K562 (cell line): ENCODE results near the gene RYK. TPM values are rescaled to one million over a fixed set of nuclear protein-coding genes. Genes with fewer than 3 reads are reported as not detected.

Experiments
- ATAC-seq: fragments of 200-7000 bp; cut with Tn5 transposase; 3 replicates; pipeline ENCODE4 v1.9.1; 2020; ENCODE audit warnings: moderate library complexity
- BruUV-seq: library from RNA; stranded (reverse); fragments of 400-500 nt; replicated peaks from 2 replicates; lab custom pipeline; 2021; lab: Mats Ljungman, UMichigan
- CTCF ChIA-PET: fragments of 300-600 bp; formaldehyde crosslinking; extraction: SDS; loops from one replicate; lab custom pipeline; 2021; ENCODE audit warnings: low intra/inter-chr PET ratio; lab: Yijun Ruan, JAX
- POLR2A ChIA-PET: fragments of 300-600, 350-650 bp; sonication (Branson Sonifier 250); formaldehyde crosslinking; extraction: SDS; loops from one replicate; lab custom pipeline; 2021; ENCODE audit warnings: antibody characterized with exemption, inconsistent platforms; lab: Yijun Ruan, JAX
- DNase-seq, 4 experiments: peaks; one replicate each; pipeline versions ENCODE4 v3.0.0 to v3.0.0-alpha.2; 2011 to 2018; ENCODE audit warnings: low spot score in 3 of 4, mixed read lengths in 3 of 4; ENCODE audit errors: extremely low read depth in 1 of 4
- FAIRE-seq: peaks from 2 replicates; lab custom pipeline; 2011; peaks lifted over from hg19 to GRCh38; lab: Jason Lieb, UNC
- H2AFZ ChIP-seq: 2 replicates; pipeline ENCODE4 v1.6.0; 2011; ENCODE audit warnings: low read depth, low read length, control low read depth, inconsistent platforms
- H3K27ac ChIP-seq: fragments of 200-600 bp; 3 replicates; pipeline ENCODE4 v1.8.0; 2011; ENCODE audit warnings: low read depth, mild to moderate bottlenecking, control low read depth, inconsistent platforms, low read length, moderate library complexity, mixed read lengths; ENCODE audit errors: extremely low read depth
- H3K27me3 ChIP-seq, 2 experiments: fragments of 300-600 bp in 1 of 2; 2 replicates in 1 of 2; 3 replicates in 1 of 2; pipeline versions ENCODE4 v1.6.0 to v1.8.0; 2011; ENCODE audit warnings: inconsistent platforms in 2 of 2, low read length in 2 of 2, mild to moderate bottlenecking in 1 of 2, mixed read lengths in 1 of 2, moderate library complexity in 1 of 2; ENCODE audit not compliant: control insufficient read depth in 2 of 2, insufficient read depth in 2 of 2
- H3K36me3 ChIP-seq: fragments of 300-600 bp; 3 replicates; pipeline ENCODE4 v1.8.0; 2011; ENCODE audit warnings: mild to moderate bottlenecking, low read length, inconsistent platforms; ENCODE audit not compliant: control insufficient read depth, insufficient read depth
- H3K4me1 ChIP-seq, 2 experiments: fragments of 200-600 bp in 1 of 2; replicated peaks in 1 of 2; 2 replicates in 1 of 2; 3 replicates in 1 of 2; pipeline versions ENCODE4 v1.5.1 to v1.8.0; 2011; ENCODE audit warnings: inconsistent platforms in 2 of 2, low read length in 2 of 2, mild to moderate bottlenecking in 1 of 2, mixed read lengths in 1 of 2, moderate library complexity in 1 of 2; ENCODE audit not compliant: control insufficient read depth in 2 of 2, insufficient read depth in 2 of 2
- H3K4me2 ChIP-seq: 2 replicates; pipeline ENCODE4 v1.6.1; 2011; ENCODE audit warnings: low read length, control low read depth, inconsistent platforms, mixed read lengths; ENCODE audit not compliant: insufficient read depth
- H3K4me3 ChIP-seq: fragments of 200-600 bp; sonication (generic), shearing (Covaris generic); 2 replicates; pipeline ENCODE4 v1.5.1; 2016; ENCODE audit warnings: control low read depth, inconsistent platforms
- H3K79me2 ChIP-seq: fragments of 200-600 bp; 3 replicates; pipeline ENCODE4 v1.8.0; 2011; ENCODE audit warnings: low read length, inconsistent platforms; ENCODE audit not compliant: control insufficient read depth, insufficient read depth
- H3K9ac ChIP-seq, 2 experiments: 2 replicates each; pipeline versions ENCODE4 v1.6.0 to v1.6.1; 2011; ENCODE audit warnings: low read depth in 2 of 2, low read length in 2 of 2, control low read depth in 1 of 2, inconsistent platforms in 1 of 2, mild to moderate bottlenecking in 1 of 2, mixed read lengths in 1 of 2; ENCODE audit not compliant: insufficient read depth in 1 of 2
- H3K9me1 ChIP-seq: one replicate; pipeline ENCODE4 v1.6.0; 2011; ENCODE audit warnings: inconsistent platforms, mild to moderate bottlenecking, low read length, moderate library complexity; ENCODE audit not compliant: control insufficient read depth, insufficient read depth
- H3K9me3 ChIP-seq: replicated peaks from 2 replicates; pipeline ENCODE4 v1.5.1; 2011; ENCODE audit warnings: low read depth, low read length, inconsistent platforms; ENCODE audit not compliant: control insufficient read depth, insufficient read depth
- H4K20me1 ChIP-seq: replicated peaks from 2 replicates; pipeline ENCODE4 v1.6.1; 2011; ENCODE audit warnings: low read length, inconsistent platforms, mixed read lengths; ENCODE audit not compliant: control insufficient read depth, insufficient read depth
- FOXK1 ChIP-seq: sonication (generic); formaldehyde crosslinking; IDR thresholded peaks from 2 replicates; pipeline ENCODE4 v1.8.0; 2022; ENCODE audit warnings: missing genetic modification reagents, mild to moderate bottlenecking, borderline replicate concordance
- GATA2 ChIP-seq: sonication (generic); formaldehyde crosslinking; IDR thresholded peaks from 2 replicates; pipeline ENCODE4 v1.4.0; 2020; ENCODE audit warnings: mild to moderate bottlenecking, missing genetic modification reagents
- JUN ChIP-seq, 2 experiments: sonication (generic) in 1 of 2; formaldehyde crosslinking in 1 of 2; IDR thresholded peaks; 2 replicates each; pipeline versions ENCODE4 v1.6.1 to v1.8.0; 2012 to 2022; ENCODE audit warnings: borderline replicate concordance in 2 of 2, mild to moderate bottlenecking in 2 of 2, improper control_type of control experiment in 1 of 2, low read depth in 1 of 2, low read length in 1 of 2, missing genetic modification reagents in 1 of 2
- KLF1 ChIP-seq: fragments of 450-650 bp; IDR thresholded peaks from 2 replicates; pipeline ENCODE4 v1.6.1; 2016; ENCODE audit warnings: missing genetic modification characterization, missing compliant biosample characterization
- MITF ChIP-seq: IDR thresholded peaks from 2 replicates; pipeline ENCODE4 v1.6.1; 2014; ENCODE audit warnings: antibody characterized with exemption
- NFXL1 ChIP-seq: fragments of 450-650 bp; formaldehyde crosslinking; IDR thresholded peaks from 2 replicates; pipeline ENCODE4 v1.4.0; 2021; ENCODE audit warnings: mild to moderate bottlenecking
- PHF21A ChIP-seq: fragments of 450-650 bp; IDR thresholded peaks from 2 replicates; pipeline ENCODE4 v1.6.1; 2017; ENCODE audit warnings: low read depth, borderline replicate concordance
- RBM39 ChIP-seq: fragments of 200-400 bp; formaldehyde crosslinking; optimal IDR thresholded peaks from 2 replicates; pipeline ENCODE3; 2018; ENCODE audit warnings: low read depth, low read length
- SIX5 ChIP-seq, 2 experiments: IDR thresholded peaks; 2 replicates each; pipeline ENCODE4 v1.6.1; 2011; ENCODE audit warnings: low read length in 2 of 2, borderline replicate concordance in 1 of 2, low read depth in 1 of 2, mild to moderate bottlenecking in 1 of 2, moderate library complexity in 1 of 2; ENCODE audit not compliant: insufficient read depth in 1 of 2
- SMARCC2 ChIP-seq: fragments of 450-650 bp; IDR thresholded peaks from 2 replicates; pipeline ENCODE4 v1.6.1; 2017; ENCODE audit warnings: antibody characterized with exemption, moderate library complexity, mild to moderate bottlenecking, low read depth
- SREBF2 ChIP-seq: sonication (generic); formaldehyde crosslinking; IDR thresholded peaks from 2 replicates; pipeline ENCODE4 v1.4.0; 2020; ENCODE audit warnings: mild to moderate bottlenecking, missing genetic modification reagents
- TAF1 ChIP-seq: IDR thresholded peaks from 2 replicates; pipeline ENCODE4 v1.6.1; 2011; ENCODE audit warnings: mild to moderate bottlenecking, low read length, moderate library complexity; ENCODE audit not compliant: insufficient read depth, control insufficient read depth, severe bottlenecking; ENCODE audit errors: extremely low read depth
- TAF7 ChIP-seq: fragments of 450-650 bp; IDR thresholded peaks from 2 replicates; pipeline ENCODE4 v1.6.1; 2016; ENCODE audit warnings: missing genetic modification characterization, missing compliant biosample characterization
- TCFL5 ChIP-seq: fragments of 250-450 bp; sonication (Bioruptor Pico); conservative IDR thresholded peaks from 2 replicates; pipeline ENCODE4 v1.6.1; 2021; ENCODE audit warnings: mild to moderate bottlenecking, moderate library complexity, matching md5 sums
- TFE3 ChIP-seq: fragments of 450-650 bp; formaldehyde crosslinking; IDR thresholded peaks from 2 replicates; pipeline ENCODE4 v1.4.0; 2020; ENCODE audit warnings: mild to moderate bottlenecking, mixed read lengths
- ZNF217 ChIP-seq: sonication (generic); formaldehyde crosslinking; IDR thresholded peaks from 2 replicates; pipeline ENCODE4 v1.8.0; 2022; ENCODE audit warnings: mild to moderate bottlenecking, missing genetic modification reagents
- ZNF655 ChIP-seq: fragments of 250-450 bp; sonication (Bioruptor Pico); IDR thresholded peaks from 2 replicates; pipeline ENCODE4 v1.5.0; 2021
- WGBS: fragments of 100-300 bp; shearing (Covaris generic); methylation state at CpG from one replicate; pipeline ENCODE4 v1.1.6; 2016; ENCODE audit warnings: low coverage, mixed read lengths; ENCODE audit not compliant: insufficient coverage; ENCODE audit errors: missing lambda C conversion rate; 5-methylcytosine and 5-hydroxymethylcytosine counted together
- in situ Hi-C: fragments of 300-500 bp; cut with MboI; formaldehyde crosslinking; loops from 4 replicates; pipeline ENCODE4 v1.15.0; 2018; ENCODE audit warnings: inconsistent platforms, mixed read lengths
- intact Hi-C: fragments of 100-400 bp; cut with micrococcal nuclease; formaldehyde crosslinking; loops from 2 replicates; pipeline ENCODE4 v1.14.2; 2022
- polyA plus RNA-seq, 8 experiments: library from polyadenylated mRNA; depleted of rRNA in 4 of 8; stranded (reverse) in 5 of 8; unstranded in 3 of 8; fragments of >200 nt; fragmentation: Nextera tagmentation in 2 of 8; fragmentation: Illumina TruSeq in 1 of 8; extraction: Ambion mirVana in 2 of 8; extraction: Trizol in 1 of 8; gene quantifications; 2 replicates each; pipeline versions ENCODE4 v1.2.1 to v1.2.3, GENCODE V29; 2011 to 2014; ENCODE audit warnings: inconsistent platforms in 1 of 8, missing spikeins in 1 of 8
- total RNA-seq, 7 experiments: library from RNA; depleted of rRNA in 6 of 7; stranded (reverse); fragments of >200 nt in 6 of 7; fragmentation: Illumina TruSeq in 2 of 7; extraction: Trizol in 2 of 7; gene quantifications; 2 replicates each; pipeline versions ENCODE4 v1.2.1 to v1.2.3, GENCODE V29; 2011 to 2021; ENCODE audit warnings: low replicate concordance in 1 of 7

The RYK gene
- total and polyA plus RNA-seq, 9 of the 15 experiments (the other 6 are each of a cell fraction or from before 2014, with no cell fraction given), result 4.2 to 29.5 (median 16.6) TPM

- H3K79me2 ChIP-seq, result peaks cover 94% of the 10 kb centered on the region
- DNase-seq (no peak), ATAC-seq (no peak), FAIRE-seq (no peak)
- intact Hi-C loops (no loop called here), in situ Hi-C loops (no loop called here)
- ChIA-PET POLR2A (interaction anchor here (0.7 to 1.1 kb wide), 2 partner anchors 12 to 13 kb away, joined by 3 to 4 read pairs; no protein-coding TSS in a partner anchor), CTCF (interaction anchor here (0.7 kb wide), 1 partner anchor 15 kb away, joined by 4 read pairs; no protein-coding TSS in a partner anchor)
- peaks cover 0 to 6% of the 10 kb centered on the region in 2 experiments; a peak in 3 of 5 replicates for H3K4me1 ChIP-seq
- H2AFZ ChIP-seq, result no peak overlapping the region
- H3K27me3 ChIP-seq, result no peaks in the 10 kb centered on the region
- WGBS, result 23% methylated on average over 3 of the region's 3 CpGs
- no peak overlapping the region for H3K27ac ChIP-seq
- no peak overlapping the region for H3K9ac ChIP-seq
- H3K36me3 ChIP-seq, result no peaks in the 10 kb centered on the region
- H3K9me1 ChIP-seq, result no peaks in the 10 kb centered on the region
- peaks cover 10% of the 10 kb centered on the region for H4K20me1 ChIP-seq
- BruUV-seq, result no TSS peak
- H3K9me3 ChIP-seq, result no peaks in the 10 kb centered on the region
- H3K4me2 ChIP-seq, result no peak overlapping the region
- no peak overlapping the region for H3K4me3 ChIP-seq
- TF ChIP-seq TFE3 (CRISPR knock-in tag) (no peak), MITF (no peak), ZNF655 (CRISPR knock-in tag) (no peak), TCFL5 (no peak), SIX5 (IDR thresholded peaks at IDR 0.05; ENCODE audit: borderline replicate concordance in 1 of 2, insufficient read depth in 1 of 2, low read depth in 1 of 2, low read length in 2 of 2) (no peak), RBM39 (no peak), GATA2 (no peak), SREBF2 (no peak), FOXK1 (CRISPR knock-in tag) (no peak), ZNF217 (CRISPR knock-in tag) (no peak), JUN (IDR thresholded peaks at IDR 0.05; ENCODE audit: borderline replicate concordance, low read depth, low read length) (no peak), JUN (CRISPR knock-in tag; IDR thresholded peaks at IDR 0.05; ENCODE audit: borderline replicate concordance) (no peak), TAF7 (tag) (no peak), PHF21A (no peak), TAF1 (no peak), SMARCC2 (no peak), KLF1 (no peak), NFXL1 (CRISPR knock-in tag) (no peak)
These were observed 14.0 kb downstream of the RYK start for GRCh38 chr3:134236505-134237170.
